Placental epithelial cell (primary cell): ENCODE results near the gene CCL19. TPM values are rescaled to one million over a fixed set of nuclear protein-coding genes. Genes with fewer than 3 reads are reported as not detected.

ENCODE experiments used
- small RNA-seq: library from RNA; depleted of rRNA; stranded (forward); fragments of <200 nt; gene quantifications from one replicate; pipeline ENCODE3, GENCODE V24; 2012
- total RNA-seq: library from RNA; depleted of rRNA; stranded (reverse); fragments of >200 nt; gene quantifications from 2 replicates; pipeline ENCODE4 v1.2.3, GENCODE V29; 2012

CCL19 gene
- not detected in 2 replicates for total RNA-seq

DNA sequence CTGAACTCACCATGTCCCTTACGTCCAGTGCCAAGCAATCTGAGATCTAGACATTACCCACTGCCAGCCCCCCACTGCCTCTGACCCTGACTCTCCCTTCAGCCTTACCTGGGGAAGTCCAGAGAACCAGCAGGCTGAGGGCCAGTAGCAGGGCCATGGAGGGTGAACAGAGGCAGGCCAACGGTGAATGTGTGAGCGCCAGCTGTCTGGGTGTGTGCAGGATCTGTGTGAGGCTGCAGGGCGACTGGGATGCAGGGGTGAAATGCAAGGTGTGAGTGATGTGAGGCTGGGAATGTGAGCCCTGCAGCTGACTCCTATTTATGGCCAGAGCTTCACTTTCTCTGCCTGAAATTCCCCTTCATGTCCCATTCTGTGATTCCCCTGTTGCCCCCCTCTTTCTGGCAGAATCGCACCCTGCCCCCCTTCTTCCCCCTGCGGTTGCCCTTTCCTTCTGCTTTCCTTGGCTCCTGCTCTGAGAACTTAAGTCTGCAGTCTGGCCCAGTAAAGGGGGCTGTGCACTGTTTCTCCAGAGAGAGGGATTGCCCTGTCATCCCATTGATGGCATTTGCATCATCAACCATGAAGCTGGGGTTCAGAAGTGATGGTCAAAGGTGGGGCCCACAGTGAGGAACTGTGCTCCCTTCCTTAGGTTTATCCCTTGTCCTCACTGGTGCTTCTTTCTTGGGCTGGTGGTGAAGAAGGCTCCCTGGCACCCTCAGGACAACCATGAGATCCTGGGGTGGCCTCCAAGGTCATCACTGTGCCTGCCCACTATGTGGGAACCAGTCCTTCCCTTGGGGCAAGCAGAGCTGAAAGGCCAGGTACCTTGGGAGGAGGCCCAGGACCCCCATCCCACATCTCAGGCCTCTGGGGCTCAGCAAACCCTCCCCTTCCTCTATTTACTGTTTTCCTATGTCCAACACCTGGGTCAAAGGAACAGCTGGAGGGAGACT lies at the start of gene CCL19:
Gene CCL19, minus strand, starts transcription at position 294 of the 953 bp plus-strand sequence. Its CDS starts 137 bp downstream, at position 157.

DNA sequence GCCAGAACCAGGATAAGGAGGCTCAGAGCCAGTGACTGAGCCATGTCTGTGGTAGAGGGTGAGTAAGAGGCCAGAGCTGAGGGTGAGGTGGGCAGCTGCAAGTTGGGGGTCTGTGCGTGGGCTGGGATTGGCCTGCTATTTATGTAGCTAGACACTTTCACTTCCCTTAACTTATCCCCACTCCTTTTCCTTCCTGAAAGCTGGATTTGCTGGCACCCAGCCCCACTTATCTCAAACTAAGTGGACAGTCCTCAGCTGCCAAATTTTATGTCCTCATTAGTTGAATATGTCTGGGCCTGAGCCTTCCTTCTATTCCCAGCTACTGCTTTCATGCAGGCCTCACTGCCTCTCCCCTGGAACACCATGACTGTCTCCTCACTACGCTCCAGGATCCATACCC lies 18.9 kb upstream of the CCL19 start, which contains the start of gene CCL21:
Gene CCL21, minus strand, starts transcription at position 114 of the 400 bp plus-strand sequence. Its CDS starts 70 bp downstream, at position 44.

DNA sequence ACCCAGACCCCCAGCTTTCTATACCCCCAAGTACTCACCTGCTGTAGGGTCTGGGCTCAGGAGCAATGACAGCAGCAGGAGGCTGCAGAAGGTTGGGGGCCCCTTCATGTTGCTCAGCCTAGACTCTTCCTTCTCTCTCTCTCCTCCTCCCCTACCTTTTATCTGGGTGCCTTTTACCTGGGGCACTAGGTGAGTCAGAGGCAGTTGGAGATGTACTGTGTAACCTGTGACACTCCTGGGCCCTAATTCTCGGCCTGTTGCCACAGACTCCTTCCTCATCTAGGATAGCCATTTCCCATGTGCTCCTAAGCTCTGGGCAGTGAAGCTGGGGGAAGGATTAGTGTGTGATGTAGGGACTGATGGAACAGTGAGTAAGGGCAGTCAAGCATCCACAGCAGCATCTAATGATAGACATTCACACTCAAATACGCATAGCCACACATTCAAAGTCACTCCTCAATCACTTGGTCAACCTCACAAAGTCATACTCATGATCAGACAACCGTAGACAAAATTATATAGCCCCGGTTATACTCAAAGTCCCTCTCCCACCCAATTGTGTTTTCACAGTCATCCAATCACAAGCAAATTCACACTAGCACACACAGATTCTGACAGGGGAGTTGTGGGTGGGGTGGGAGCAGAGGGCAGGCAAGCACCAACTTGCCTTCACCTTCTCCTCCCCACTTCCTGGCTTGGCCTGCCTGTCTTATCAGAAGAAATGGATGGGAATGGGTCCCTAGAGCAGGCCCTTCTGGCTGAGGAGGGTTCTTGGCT lies 28.4 kb downstream of the CCL19 start, which contains the start of gene CCL27:
Gene CCL27, minus strand, starts transcription at position 132 of the 777 bp plus-strand sequence. Its CDS starts 24 bp downstream, at position 108.

DNA sequence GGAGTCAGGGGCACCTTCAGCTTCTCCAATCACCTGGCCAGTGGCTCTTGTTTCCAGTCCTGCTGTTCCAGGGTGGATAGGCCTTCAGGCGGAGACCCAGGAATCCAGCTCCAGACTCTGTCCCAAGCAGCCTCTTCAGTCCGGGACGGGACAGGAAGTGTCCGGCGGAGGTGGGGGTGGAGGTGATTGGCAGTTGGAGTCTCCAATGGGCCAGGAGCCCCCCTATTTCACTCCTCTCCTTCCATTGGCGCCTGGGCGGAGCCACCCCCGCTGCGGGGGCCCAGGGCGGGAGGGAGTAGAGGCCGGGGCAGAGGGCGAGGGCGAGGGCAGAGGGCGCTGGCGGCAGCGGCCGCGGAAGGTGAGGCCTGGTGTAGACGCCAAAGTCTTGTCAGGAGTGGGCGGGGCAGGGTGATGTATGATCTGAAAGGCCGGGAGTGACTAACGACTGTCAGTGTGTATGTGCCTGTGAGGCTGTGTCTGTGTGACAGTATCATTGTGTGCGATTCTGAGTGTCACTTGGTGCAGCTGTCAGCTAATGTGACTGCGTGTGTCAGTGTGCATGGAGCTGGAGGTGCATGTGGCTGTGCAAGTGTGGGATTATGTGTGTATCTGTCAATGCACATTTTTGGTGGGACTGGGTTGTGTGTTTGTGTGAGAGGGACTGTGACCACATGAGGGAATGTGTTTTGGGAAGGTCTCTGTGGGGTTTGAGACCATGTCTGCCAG lies 39.0 kb downstream of the CCL19 start, which contains the start of gene IL11RA:
Gene IL11RA, plus strand, starts transcription at position 310 of the 726 bp plus-strand sequence. CDS start 3,033 bp downstream, outside the sequence.

DNA sequence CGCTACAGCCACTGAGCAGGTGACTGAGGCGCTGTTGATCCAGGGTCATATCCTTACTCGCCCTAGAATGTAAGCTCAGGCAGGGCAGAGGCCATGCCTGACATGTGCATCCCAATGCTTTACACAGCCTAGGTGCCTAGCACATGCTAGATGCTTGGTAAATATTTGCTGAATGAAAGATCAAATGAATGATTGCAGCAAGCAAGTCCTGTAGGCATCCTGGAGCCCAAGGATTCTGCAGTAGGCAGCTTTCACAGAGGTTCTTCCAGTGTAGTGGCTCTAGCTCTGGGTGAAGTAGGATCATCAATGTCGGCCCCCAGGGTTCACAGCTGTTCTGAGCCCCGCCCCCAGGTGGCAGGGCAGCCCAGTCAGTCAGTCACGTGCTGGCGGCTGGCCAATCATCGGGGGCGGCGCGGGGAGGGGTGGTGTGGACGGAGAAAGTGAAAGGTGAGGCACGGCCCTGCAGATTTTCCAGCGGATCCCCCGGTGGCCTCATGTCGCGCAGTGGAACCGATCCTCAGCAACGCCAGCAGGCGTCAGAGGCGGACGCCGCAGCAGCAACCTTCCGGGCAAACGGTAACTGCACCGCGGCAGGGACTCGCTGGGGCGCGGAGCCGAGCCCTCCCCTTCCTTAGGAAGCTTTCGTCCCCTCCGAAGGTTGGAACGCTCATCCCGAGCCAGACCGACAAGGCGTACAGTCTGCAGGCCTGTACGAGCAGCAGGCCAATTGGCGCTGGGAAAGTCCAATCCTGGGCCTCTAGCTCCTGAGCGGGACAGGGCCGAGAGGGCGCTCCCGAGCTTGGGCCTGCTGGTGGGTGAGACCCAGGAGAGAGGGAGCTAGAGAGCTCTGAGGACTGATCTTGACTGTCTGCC lies 44.6 kb downstream of the CCL19 start, which contains the start of gene GALT:
Gene GALT, plus strand, starts transcription at position 465 of the 873 bp plus-strand sequence. Its CDS starts 30 bp downstream, at position 495.

Small RNA genes lying within 50 kb of the gene (small RNA-seq; reads per million reads assigned to genes)
- not detected for gene CCL27

Other genes with a start within 250 kb of the CCL19 start
- 7.9 and 14.2 TPM in 2 replicates for gene FAM219A, start 232.7 kb downstream of the CCL19 start, total RNA-seq
- 1.2 TPM in 1 of 2 replicates, not detected in the other for gene DNAI1, start 232.5 kb downstream of the CCL19 start, total RNA-seq
- gene ENHO, start 168.3 kb downstream of the CCL19 start, total RNA-seq: not detected in 2 replicates
- not detected in 2 replicates for gene CNTFR, start 101.6 kb downstream of the CCL19 start, total RNA-seq
- 16.1 and 32.2 TPM in 2 replicates for gene RPP25L, start 79.2 kb downstream of the CCL19 start, total RNA-seq
- 102 and 104 TPM in 2 replicates for gene DCTN3, start 70.8 kb downstream of the CCL19 start, total RNA-seq
- not detected in 2 replicates for gene ARID3C, start 62.2 kb downstream of the CCL19 start, total RNA-seq
- 46.3 and 71.0 TPM in 2 replicates for gene SIGMAR1, start 53.5 kb downstream of the CCL19 start, total RNA-seq
- gene GALT, start 44.6 kb downstream of the CCL19 start, total RNA-seq: 70.6 and 84.8 TPM in 2 replicates
- 22.6 and 37.7 TPM in 2 replicates for gene IL11RA, start 39.1 kb downstream of the CCL19 start, total RNA-seq
- gene CCL27, start 28.6 kb downstream of the CCL19 start, total RNA-seq: not detected in 2 replicates
- not detected in 2 replicates for gene CCL21, start 18.9 kb upstream of the CCL19 start, total RNA-seq